Forelimb muscle (tissue), 1 donor: ENCODE results near the gene SCAF4. TPM values are rescaled to one million over a fixed set of nuclear protein-coding genes. Genes with fewer than 3 reads are reported as not detected.
A peak's percentile ranks its signal among the peaks of the same experiment; 100 is the strongest.
"Not testable (repeated sequence)": the region's sequence is repeated elsewhere in the genome, so short reads cannot be mapped to it uniquely, and the experiment has no call there.

Source experiments
- DNase-seq: peaks from one replicate; pipeline ENCODE4 v3.0.0-alpha.2; 2013; ENCODE audit warnings: low read depth
- polyA plus RNA-seq: library from polyadenylated mRNA; unstranded; fragments of 120-200 nt; gene quantifications from one replicate; pipeline ENCODE4 v1.2.1, GENCODE V29; 2013; ENCODE audit not compliant: insufficient read length

SCAF4 gene
- 20.8 TPM for polyA plus RNA-seq

DNA sequence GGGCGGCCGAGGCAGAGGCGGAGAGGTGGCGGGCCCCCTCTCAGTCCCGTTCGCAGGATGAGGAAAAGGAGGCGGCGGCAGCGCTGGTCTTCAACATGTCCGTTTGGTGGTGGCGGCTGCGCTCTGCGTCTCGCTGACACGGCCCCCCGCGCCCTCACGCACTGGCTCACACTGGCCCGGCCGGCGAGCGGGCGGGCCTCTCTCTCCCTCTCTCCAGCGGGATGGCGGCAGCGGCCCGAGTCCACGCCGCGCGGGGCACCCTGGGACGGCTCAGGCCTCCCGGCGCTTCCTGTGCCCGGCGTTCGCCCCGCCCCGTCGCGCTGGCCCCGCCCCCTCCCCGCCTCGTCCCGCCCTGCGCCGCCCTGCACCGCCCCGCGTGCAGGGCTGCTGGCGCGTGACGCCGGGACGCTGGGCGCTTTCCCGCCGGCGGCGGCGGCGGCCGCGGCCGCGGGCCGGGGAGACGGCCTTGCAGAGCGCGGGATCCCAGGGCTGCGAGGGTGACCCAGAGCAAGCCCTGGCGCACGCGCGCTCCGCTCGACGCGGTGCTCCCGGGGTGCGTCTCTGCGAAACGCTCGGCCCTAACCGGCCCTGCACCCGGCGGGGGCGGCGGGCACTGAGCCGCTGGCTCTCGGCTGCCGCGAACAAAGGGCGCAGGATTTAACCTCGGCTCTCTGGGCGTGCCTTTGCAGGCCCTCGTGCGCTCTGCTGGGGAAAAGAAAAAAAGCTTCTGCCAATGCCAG lies at the start of gene SCAF4:
Gene SCAF4 (minus strand): TSS at position 262 of the 740 bp plus-strand sequence. CDS start 426 bp downstream, outside the sequence.
- peak; percentile 56 for DNase-seq

DNA sequence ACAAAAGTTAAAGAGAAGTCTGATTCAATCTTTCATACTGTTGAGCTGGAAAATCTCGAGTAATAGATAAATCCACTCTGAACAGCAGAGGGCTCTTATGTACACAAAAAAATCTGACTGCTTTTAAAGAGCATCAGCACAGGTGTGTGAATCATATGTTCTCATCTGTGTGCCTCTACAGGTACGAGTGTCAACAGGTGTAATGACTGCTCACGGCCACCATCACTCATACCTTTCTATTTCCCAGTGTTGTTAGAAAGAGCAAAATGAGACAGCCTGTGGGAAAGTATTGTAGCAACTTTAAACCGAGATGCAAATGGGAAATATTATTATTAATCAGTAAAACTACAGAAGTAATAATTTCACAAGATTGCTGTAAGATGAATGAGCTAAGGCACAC lies 49.0 kb upstream of the SCAF4 start:
- no peak for DNase-seq

GRCh38 chr21:31778546-31778945 lies 46.6 kb upstream of the SCAF4 start:
- DNase-seq: no peak

- no peak for DNase-seq
These were observed 45.9 kb upstream of the SCAF4 start for GRCh38 chr21:31777857-31778256.

- DNase-seq: no peak
These were observed 42.1 kb upstream of the SCAF4 start for GRCh38 chr21:31774031-31774430.

- DNase-seq: no peak
These were observed 41.0 kb upstream of the SCAF4 start for GRCh38 chr21:31772674-31773555.

- no peak for DNase-seq
These were observed 39.8 kb upstream of the SCAF4 start for GRCh38 chr21:31771685-31772084.

GRCh38 chr21:31768710-31769109 lies 36.8 kb upstream of the SCAF4 start:
- DNase-seq: no peak

- DNase-seq: no peak
These were observed 35.0 kb upstream of the SCAF4 start for GRCh38 chr21:31766899-31767298.

GRCh38 chr21:31765850-31766249 lies 33.9 kb upstream of the SCAF4 start:
- DNase-seq: not testable (repeated sequence)

DNA sequence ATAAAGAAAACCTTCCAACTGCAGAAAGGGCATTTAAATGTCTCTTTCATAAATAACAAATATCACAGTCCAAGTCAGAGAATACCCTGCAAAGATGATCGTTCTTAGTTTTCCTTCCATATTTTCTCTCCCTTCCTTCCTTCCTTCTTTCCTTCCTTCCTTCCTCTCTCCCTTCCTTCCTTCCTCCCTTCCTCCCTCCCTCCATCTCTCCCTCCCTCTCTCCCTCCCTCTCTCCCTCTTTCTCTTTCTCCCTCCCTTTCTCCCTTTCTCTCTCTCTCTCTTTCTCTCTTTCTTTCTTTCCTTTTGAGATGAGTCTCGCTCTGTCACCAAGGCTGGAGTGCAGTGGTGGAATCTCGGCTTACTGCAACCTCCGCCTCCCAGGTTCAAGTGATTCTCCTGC lies 29.0 kb upstream of the SCAF4 start:
- no peak for DNase-seq

GRCh38 chr21:31756787-31757186 lies 24.9 kb upstream of the SCAF4 start:
- no peak for DNase-seq

- no peak for DNase-seq
These were observed 23.1 kb upstream of the SCAF4 start for GRCh38 chr21:31755027-31755426.

GRCh38 chr21:31754708-31754960 lies 22.7 kb upstream of the SCAF4 start:
- DNase-seq: no peak

DNA sequence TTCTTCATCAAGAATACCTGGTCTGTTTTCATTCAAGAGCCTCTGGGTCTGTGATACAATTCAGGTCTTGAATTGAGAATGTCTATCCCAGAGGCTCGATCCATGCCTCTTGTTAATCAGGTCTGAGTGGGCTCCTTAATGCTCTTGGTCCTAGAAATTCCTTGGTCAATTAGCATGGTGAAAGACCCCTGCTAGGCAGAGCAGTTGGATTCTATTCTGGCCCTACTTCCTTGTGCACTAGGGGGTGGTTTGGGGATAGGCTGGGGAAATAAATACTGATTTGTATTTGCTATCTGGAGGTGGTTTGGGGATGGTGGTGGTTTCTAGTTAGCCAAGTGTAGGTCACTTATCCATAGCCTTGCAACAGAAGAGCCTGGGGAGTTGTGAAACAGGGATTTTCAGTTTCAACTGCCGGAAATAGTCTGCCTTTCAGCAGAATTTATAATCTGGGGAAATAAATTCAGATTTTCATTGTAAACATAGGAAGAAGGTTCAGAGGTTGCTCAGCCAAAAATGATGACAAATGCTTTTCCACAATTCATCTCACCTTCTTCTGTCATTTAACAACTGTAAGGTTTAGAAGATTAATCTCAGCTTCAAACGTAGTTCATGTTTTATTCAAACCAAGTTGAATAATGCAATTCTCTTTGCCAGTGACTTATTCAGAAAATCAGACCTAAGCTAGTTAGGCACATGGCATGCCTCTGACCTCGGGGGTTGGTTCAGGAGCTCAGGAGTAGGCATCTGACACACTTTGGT lies 22.2 kb upstream of the SCAF4 start:
- no peak for DNase-seq

DNA sequence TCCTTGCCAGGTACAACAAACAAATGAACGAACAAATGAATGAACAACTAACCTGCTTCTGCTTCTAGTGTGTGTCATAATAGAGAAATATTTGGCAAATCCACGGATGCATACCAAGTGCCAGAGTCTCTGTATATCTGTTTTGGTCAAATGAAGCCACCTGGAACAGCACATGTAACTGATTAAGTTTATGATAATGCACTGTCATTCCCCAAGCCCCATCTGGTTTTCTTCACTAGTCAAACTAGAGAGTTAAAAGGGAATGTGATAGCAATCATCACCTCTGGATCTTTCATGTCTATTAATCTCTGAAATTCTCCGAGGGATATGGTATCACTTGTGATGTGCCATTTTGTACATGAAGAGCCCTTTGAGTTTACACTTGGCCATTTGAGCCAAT lies 21.0 kb upstream of the SCAF4 start:
- DNase-seq: no peak

DNA sequence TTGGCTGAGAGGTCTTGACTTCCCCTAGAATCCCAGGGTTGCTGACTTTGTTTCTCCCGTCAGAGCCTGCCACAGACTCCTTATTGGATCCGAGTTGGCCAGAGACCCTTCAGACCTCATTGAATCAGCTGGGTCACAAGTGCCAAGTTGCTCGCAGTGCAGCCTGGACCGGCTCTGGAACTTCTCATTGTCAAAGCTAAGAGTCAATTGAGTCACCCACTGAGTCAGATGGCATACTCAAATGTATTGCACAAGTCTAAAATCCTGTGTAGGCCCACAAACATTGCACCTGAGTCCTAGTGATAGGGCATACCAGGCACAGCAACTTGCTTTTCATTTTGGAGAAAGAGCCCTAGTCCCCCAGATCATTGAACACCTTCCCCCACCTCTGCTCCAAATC lies 20.4 kb upstream of the SCAF4 start:
- DNase-seq: no peak

GRCh38 chr21:31750843-31751242 lies 18.9 kb upstream of the SCAF4 start:
- no peak for DNase-seq

- DNase-seq: no peak
These were observed 12.4 kb upstream of the SCAF4 start for GRCh38 chr21:31744182-31744800.

GRCh38 chr21:31743712-31744111 lies 11.8 kb upstream of the SCAF4 start:
- DNase-seq: no peak

GRCh38 chr21:31741116-31741515 lies 9.2 kb upstream of the SCAF4 start:
- DNase-seq: no peak
